ENCODE data around the gene CABYR.

CABYR gene, protein sequence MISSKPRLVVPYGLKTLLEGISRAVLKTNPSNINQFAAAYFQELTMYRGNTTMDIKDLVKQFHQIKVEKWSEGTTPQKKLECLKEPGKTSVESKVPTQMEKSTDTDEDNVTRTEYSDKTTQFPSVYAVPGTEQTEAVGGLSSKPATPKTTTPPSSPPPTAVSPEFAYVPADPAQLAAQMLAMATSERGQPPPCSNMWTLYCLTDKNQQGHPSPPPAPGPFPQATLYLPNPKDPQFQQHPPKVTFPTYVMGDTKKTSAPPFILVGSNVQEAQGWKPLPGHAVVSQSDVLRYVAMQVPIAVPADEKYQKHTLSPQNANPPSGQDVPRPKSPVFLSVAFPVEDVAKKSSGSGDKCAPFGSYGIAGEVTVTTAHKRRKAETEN

DNA sequence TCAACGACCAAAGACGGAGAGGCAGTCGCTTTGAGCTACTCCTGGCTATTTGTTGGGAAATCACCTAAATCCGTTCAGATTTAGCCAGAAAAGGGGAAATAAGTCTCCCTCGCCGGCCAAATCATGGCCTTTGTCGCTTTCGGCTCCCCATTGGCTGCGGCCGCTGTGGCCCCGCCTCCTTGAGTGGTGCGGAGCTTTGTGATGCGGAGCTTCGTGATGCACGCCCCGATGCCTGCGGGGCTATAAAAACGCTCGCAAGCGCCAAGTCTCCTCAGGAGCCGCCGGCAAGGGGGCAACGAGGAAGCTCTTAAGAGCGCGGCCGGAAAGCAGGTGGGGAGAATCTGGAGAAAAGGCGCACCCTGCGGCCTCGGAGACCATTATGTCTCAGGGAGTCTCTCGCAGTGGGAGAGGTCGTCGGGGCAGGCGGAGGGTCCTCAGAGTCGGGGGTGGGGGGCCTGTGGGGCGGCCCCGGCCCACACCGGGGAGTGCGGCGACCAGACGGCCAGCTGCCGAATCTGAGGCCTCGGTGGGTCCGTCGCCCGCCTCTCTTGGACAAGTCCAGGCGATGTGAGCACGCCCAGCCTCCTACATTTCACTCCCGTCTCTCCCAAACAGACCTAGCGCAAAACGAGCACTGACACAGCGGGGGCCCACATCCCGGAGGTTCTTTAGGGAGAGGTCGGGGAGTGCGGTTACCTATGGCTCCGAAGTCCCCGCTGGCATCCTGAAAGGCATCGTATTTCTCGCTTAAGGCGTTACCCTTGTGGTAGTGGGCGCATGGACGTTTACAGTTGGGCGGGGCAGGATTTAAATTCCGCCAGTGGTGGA lies at the start of gene CABYR:
CABYR (plus strand) TSS at position 274 of the 828 bp plus-strand sequence. CDS start 4,053 bp downstream, outside the sequence.
- DNase-seq = peak; percentile 89 to 90

DNA sequence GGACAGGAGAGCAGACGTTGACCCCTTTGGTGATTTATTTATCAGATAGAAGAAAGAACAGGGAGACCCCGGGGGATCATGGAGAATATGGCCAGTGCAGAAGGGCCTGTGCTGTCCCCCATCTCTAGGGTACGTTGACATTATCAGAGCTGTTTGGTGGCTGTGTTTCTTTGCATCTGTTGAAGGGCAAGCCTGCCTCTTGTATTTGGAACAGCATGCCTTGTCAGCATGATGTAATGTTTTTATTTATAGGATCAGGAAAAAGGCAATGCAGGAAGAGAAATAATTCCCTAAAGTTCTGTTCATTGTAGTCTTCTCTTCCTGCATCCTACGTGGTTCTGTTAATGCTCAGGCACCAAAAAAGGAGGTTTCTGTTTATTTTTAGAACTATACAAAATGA lies 49.8 kb upstream of the CABYR start:
- no peak for DNase-seq

DNA sequence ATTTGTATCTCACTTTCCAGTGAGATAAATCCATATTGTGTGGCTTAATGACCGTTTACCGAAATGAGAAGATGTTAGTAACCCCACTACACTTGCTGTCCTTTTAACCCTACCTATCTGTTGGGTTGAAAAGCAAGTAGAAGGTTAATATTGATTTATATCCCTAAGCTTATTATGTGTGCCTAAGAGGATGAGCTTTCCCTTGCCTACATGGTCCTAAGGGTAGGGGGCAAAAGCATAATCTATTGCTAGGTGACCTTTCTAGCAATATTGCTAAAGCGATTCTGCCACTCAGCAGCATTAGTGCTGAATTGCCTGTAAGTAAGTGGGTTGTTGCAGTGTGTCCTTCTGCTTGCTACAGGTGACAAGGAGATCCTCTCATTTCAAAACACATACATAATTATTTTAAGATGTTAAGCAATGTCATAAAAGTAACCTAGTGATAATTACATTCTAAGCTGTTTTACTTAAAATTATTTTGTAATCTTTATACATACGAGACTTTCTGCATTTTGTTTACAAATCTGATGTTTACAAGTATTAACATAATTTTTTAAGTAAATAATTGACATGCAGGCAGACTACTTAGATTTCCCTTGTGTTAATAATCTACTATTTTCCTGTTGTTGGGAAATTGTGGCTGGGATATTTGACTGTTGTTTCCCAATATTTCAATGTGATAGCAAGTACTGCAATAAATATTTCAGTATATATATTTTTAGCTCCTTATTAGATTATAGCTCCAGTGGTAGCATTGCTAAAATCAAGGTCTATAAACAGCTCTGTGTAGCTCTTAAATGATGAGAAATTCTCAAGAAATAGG lies 49.1 kb upstream of the CABYR start:
- no peak for DNase-seq

DNA sequence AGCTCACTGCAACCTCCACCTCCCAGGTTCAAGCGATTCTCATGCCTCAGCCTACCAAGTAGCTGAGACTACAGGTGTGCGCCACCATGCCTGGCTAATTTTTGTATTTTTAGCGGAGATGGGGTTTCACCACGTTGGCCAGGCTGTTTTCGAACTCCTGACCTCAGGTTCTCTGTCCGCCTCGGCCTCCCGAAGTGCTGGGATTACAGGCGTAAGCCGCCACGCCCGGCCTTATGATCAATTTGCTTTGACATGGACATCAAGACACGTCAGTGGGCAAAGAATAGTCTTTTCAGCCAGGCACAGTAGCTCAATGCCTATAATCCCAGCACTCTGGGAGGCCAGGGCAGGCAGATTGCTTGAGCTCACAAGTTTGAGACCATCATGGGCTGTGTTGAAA lies 48.0 kb upstream of the CABYR start:
- DNase-seq = no peak

DNA sequence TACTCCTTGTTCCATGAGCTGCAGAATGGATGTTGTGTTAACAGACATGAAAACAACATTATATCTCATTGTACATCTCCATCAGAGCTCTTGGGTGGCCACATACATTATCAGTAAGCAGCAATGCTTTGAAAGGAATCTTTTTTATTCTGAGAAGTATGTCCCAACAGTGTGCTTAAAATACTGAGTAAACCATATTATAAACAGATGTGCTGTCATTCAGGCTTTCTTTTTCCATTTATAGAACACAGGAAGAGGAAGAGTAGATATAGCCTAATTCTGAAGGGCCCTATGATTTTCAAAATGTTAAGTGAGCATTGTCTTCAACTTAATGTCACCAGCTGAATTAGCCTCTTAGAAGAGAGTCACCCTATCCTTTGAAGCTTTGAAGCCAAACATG lies 44.3 kb upstream of the CABYR start:
- DNase-seq = no peak

DNA sequence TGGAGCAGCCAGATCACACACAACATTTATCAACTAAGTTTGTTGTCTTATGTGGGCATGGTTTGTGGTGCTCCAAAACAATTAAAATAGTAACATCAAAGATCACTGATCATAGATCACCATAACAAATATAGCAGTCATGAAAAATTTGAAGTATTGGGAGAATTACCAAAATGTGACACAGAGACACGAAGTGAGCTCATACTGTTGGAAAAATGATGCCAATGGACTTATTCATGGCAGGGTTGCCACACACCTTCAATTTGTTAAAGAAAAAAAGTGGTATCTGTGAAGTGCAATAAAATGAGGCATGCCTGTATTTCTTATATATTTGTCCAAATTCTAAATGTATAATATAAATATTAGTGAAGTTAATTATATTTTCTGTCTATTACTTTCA lies 42.9 kb upstream of the CABYR start:
- DNase-seq = no peak

DNA sequence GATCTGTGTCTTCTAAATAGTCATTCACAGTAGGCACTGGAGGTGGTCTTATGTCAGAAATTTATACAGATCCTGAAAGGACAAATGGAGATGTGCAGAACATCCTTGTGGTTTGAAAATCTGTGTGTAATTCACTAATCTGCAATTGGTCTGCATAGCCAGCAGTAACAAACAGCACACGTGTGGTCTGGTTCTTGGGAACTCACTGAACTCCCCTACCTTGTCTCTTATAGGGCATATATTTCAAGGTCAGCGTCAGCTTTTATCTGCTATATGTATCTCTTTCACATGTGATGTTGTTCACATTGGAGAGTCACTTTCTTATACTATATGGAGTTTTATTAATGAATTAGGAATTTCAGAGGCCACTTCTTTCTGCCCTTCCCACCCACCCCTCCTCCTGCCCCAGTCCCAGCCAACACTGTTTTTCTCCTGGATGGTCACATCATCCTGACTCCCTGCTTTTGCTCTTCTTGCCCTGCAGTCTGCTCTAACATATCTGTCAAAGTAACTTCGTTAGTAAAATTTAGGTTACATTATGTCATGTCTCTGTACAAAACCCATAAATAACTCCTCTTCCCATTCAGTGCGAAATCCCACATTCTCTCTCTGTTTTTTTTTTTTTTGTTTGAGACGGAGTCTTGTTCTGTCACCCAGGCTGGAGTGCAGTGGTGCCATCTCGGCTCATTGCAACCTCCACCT lies 35.4 kb upstream of the CABYR start:
- no peak for DNase-seq

DNA sequence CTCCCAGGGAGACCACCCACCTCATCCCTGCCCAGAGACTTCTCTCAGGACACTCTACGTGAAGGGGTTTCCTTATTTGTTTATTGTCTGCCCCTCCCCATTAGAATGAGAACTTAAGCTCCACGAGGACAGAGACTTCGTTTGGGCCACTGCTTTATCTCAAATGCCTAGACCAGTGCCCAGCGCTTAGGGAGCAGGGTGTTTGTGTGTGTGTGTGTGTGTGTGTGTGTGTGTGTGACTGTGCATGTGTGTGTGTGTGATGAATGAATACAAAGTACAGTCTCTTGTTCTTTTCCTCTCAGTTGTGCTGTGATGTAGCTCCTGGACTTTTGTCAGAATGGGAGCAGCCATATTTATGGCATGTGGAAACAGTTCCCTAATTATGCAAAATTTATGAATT lies 34.4 kb upstream of the CABYR start:
- no peak for DNase-seq

DNA sequence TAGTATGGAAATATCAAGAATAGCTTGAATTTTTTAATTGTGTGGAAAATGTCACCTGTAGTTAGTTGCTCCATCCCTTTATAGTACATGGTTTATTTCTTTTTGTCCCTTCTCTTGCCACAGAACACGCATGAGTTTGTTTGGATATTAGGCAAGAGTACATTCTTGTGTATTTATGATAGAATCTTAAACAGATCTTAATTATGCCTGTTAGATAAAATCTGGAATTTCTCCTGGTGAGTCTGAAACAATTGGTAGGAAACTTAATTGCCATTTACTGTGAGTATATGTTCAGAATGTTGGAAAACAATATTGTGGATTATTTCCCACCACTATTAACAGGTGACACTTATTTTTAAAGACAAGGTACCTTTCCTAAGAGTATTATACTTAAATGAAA lies 30.2 kb upstream of the CABYR start:
- DNase-seq = no peak

DNA sequence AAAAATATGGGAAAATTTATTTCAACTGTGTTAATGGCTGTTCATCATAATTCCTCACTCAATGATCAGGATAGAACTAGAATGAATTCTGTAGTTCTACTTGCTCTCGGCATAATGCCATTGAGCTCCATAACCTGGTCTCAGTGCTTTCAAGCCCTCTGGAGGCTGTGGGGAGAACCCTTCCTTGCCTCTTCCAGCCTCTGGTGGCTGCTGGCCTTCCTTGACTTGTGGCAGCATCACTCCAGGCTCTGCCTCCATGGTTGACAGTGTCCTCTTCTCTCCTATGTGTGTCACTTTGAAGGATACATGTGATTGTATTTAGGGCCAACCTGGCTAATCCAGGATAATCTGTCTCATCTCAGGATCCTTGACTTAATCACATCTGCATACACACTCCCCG lies 26.9 kb upstream of the CABYR start:
- no peak for DNase-seq

DNA sequence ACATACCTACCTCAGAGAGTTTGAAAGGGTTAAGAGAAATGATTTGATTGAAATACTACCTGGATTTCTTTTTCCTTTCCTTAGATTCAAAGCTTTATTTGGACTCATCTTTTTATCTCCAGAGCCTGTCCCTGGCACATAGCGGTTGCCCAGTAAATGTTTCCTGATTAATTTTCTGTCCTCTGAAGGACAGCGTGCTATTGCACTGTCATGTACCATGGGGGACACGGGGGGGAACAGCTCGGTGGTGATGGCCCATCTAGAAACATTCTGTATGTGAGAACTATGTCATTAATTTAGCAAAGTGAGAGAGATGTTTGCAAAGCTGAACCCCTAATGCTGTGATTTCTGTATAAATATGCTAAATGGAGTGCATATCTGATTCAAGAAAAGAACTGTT lies 26.4 kb upstream of the CABYR start:
- DNase-seq = no peak

DNA sequence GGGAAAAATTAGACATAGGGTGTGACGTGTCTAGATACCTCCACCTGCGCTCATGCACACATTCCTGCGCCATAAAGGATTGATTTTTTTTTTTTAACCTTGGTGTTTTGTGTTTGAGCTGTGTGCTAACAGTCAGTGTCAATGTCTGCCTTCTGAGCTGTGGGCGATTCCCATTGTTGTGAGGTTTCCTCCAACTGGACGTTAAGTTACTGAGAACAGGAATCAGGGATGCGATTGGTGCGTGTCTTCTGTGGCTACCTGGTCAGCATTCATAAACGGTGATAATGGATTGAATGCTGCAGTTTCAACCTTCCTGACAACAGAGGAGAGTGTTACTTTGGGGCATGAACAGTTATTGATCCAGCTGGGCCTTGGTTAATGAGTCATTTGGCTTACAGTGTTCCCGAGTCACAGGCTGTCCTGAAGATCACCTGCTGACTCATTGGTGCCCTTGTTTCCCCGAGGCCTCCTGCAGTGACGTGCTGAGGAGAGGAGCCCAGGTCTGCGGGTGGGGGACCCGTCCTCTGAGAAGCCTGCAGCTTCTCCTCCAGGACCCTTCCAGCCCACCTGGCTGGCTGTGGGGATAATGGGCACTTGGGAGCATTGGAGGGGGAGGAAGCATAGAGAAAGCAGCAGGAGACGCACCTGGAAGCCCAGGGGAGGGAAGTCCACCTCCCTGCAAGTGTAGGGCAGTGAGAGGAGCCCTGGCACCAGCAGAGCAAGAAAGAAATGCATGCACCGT lies 25.8 kb upstream of the CABYR start:
- no peak for DNase-seq

DNA sequence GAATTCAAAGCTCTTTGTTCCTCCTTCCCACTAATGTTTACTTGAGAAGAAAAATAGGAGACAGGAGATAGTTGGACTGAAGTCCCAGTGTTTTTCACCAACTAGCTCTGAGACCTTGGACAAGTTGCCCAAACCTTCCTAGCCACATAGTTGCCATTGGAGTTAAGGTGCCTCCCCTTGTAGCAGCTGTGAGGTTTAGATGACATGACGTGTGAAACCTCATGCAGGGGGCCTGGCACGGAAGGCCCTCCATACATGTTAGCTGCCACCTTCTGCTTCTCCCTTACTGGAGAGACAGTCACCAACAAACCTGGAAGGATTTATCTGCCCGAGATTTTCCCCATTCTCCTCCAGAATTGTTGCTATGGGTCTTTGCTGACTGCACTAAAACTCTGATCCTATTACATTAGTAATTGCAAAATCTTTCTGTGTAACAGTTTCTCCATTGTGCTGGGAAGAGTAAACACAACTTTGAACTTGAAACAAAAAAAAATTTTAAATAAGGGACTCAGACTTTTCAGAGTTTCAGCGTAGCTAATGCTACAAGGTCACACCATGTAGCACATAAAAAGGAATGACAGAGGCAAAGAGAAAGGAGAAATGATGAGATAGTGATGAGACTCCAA lies 23.8 kb upstream of the CABYR start:
- DNase-seq = no peak

DNA sequence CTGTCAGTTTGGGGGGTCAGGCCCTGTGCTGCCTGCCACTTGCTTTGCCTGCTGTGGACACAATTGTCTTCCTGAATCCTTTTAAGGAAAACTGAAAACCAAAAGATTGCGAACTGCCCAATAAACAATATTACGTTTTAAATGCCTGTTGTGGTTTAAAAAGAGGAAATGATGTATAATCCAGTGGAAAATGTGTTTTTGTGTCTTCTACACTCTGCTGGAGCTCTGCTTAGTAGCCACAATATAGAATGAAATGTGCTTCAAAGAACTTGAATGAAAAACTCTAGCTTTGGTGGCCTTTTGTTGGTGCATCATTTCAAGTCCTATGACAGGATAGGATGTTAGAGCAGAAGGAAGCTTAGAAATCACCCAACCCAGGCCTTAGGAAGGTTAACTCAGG lies 23.2 kb upstream of the CABYR start:
- DNase-seq = no peak

DNA sequence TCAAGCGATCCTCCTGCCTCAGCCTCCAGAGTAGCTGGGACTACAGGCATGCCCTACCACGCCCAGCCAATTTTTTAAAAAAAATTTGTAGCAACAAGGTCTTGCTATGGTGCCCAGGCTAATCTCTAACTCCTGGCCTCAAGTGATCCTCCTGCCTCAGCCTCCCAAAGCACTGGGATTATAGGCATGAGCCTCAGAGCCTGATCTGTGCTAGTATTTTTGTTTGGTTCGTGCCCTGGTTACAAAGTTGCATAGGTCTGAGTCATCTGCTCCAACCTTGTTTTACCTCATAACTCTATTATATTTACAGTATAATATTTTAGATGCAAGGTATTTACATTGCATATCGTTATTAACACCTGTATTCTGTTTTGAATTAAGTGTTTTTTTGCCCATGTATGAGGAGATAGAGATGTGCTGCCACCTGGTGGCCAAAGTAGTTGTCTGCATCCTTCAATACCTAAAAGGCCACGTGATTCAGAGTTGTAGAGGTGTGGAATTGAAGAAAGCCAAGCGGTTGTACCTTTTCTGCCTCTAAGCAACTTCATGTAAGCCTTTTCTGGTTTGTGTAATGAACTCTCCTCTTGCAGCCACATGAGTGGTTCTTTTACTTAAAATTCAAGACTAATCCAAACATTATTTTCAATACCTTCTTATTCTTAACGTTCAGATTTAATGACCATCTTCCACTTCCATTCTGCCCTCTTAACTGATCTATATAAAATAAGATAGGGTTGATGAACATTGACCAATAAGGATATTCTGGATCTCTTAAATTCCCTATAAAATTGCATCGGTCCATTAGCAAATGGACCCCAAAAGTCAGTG lies 19.9 kb upstream of the CABYR start:
- DNase-seq = peak; percentile 79 to 84

DNA sequence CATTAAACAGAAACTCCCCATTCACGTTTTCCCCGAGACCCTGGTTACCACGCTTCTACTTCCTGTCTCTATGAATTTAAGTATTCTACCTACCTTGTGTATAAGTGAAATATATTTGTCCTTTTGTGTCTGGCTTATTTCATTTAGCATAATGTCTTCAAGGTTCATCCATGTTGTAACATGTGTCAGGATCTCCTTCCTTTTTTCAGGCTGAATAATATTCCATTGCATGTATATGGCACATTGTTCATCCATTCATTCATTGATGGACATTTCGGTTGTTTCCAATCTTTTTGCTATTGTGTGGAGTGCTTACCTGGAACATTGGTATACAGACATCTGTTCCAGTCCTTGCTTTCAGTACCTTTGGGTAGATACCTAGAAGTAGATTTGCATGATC lies 18.2 kb upstream of the CABYR start:
- no peak for DNase-seq

DNA sequence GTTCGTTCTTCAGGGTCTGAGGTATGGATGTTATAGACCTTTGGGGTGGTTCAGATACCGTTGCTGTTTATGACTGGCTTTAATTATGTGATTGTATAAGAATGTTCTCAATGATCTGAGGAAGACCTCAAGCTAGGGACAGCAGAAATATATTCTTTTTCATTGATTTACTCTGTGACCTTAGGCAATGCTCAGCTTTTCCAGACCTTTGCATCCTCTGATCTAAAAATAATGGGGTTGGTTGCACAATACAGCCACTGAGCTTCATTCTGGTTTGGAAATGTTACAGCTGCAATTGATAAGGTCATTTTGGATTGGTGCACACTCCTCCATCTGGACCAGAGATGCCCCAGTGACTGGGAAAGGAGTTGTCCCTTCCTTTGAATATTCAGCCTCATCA lies 17.2 kb upstream of the CABYR start:
- no peak for DNase-seq

DNA sequence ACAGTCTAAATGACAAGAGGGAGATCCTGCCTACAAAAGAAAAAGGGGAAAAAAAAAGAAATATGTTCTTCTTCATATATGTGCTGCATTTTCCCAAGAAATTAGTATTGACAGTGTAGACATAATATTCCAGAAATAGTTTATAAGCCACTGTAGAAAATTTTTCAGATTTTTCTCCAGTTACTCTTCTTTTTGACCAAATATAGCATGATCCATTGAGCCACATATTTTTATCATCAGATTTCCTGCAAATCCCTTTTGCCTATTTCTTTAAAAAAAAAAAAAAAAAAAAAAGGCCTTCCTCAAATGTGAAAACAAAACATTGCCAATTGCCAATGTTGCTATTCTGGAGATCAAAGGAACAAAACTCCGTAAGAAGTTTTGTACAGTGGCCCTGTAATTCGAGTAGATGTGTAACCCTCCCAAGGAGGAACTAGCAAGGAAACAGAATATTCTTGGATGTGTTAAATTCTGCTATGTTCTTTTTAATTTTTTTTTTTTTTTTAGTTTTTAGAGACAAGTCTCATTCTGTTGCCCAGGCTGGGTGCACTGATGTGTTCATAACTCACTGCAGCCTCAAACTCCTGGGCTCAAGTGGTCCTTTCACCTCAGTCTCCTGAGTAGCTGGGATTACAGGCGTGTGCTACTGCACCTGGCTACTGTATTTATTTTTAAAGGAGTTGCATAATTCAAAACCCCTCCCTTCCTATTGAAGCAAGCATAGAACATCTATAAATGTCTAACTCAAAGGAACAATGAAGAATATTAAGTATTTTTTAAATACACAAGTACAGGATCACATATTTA lies 12.5 kb upstream of the CABYR start:
- no peak for DNase-seq

DNA sequence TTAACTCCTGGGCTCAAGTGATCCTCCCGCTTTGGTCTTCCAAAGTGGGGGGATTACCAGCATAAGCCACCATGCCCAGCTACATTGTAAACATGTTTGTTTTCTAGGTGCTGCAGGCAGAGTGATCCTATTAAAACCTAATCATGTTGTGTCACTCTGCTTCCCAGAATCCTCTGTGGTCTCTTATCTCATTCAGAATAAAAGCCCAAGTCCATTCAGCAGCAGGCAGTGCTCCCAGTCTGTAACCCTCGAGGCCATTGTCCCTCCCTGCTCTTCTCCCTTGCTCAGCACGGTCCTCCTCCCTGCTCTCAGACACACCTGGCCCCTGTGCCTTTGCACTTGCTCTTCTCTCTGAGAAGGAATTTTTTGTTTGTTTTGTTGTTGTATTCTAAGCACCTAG lies 11.1 kb upstream of the CABYR start:
- no peak for DNase-seq

DNA sequence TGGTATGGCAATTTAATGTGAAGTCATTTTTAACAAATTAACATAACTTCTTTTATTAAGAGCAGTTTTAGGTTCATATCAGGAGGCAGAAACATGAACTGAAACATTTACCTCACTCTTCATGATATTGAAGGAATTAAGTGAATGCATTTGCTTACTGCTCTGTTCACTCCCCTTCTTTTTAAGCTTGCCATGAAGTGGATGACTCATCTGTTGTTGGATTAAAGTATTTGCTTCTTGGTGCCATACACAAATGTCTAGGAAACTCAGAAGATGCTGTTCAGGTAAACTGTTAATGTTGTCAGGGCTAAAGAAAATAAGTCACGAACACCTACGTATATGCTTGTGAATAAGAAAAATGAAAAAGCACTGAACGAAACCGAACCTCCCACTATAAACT lies 10.2 kb upstream of the CABYR start:
- DNase-seq = no peak
